ENCODE data around the gene SLC19A2. TPM values are rescaled to one million over a fixed set of nuclear protein-coding genes. Genes with fewer than 3 reads are reported as not detected.
"Not testable (repeated sequence)": the region's sequence is repeated elsewhere in the genome, so short reads cannot be mapped to it uniquely, and the experiment has no call there.

SLC19A2 gene
- total RNA-seq: 100 to 1,000 TPM in 2 of 4 donors, 10 to 100 TPM in 2; 48.8 to 195 (median 96.0) TPM

GRCh38 chr1:169485431-169486280 lies at the start of gene SLC19A2:
Gene SLC19A2, minus strand, starts transcription at chr1:169485944. Its CDS starts 178 bp downstream, at chr1:169485766.
- ATAC-seq (ENCODE audit: low FRiP score): peak; percentile 98
- DNase-seq (ENCODE audit: low spot score): peak; percentile 95
- TF ChIP-seq CTCF (IDR thresholded peaks at IDR 0.05): no peak

GRCh38 chr1:169534653-169535052 lies 48.9 kb upstream of the SLC19A2 start:
- no peak for TF ChIP-seq CTCF (IDR thresholded peaks at IDR 0.05)
- DNase-seq (ENCODE audit: low spot score) (no peak), ATAC-seq (ENCODE audit: low FRiP score) (no peak)

- ATAC-seq (ENCODE audit: low FRiP score); DNase-seq (ENCODE audit: low spot score): not testable (repeated sequence)
Measured at GRCh38 chr1:169533528-169534190, 47.9 kb upstream of the SLC19A2 start.

GRCh38 chr1:169530448-169530847 lies 44.7 kb upstream of the SLC19A2 start:
- no peak for DNase-seq (ENCODE audit: low spot score)
- TF ChIP-seq CTCF (IDR thresholded peaks at IDR 0.05): no peak
- ATAC-seq (ENCODE audit: low FRiP score): no peak

- ATAC-seq (ENCODE audit: low FRiP score) (no peak), DNase-seq (ENCODE audit: low spot score) (no peak)
- TF ChIP-seq CTCF (IDR thresholded peaks at IDR 0.05): no peak
Measured at GRCh38 chr1:169529068-169529642, 43.4 kb upstream of the SLC19A2 start.

- ATAC-seq (ENCODE audit: low FRiP score) (no peak), DNase-seq (ENCODE audit: low spot score) (no peak)
- TF ChIP-seq CTCF (IDR thresholded peaks at IDR 0.05): no peak
Measured at GRCh38 chr1:169528215-169529067, 42.7 kb upstream of the SLC19A2 start.
